Panc1 (cell line): ENCODE measurements around the gene POLA1.

Experiments
- CTCF ChIP-seq: fragments of 450-650 bp; IDR thresholded peaks from 2 replicates; pipeline ENCODE4 v1.5.1; 2017; ENCODE audit warnings: mild to moderate bottlenecking
- REST ChIP-seq, 2 experiments: IDR thresholded peaks; 2 replicates each; pipeline ENCODE4 v1.6.1; 2011 to 2012; ENCODE audit warnings: low read depth in 2 of 2, control low read depth in 1 of 2, low read length in 1 of 2, mild to moderate bottlenecking in 1 of 2, moderate library complexity in 1 of 2; ENCODE audit not compliant: insufficient read depth in 1 of 2

- TF ChIP-seq CTCF: no peak
- TF ChIP-seq REST (IDR thresholded peaks at IDR 0.05; ENCODE audit: insufficient read depth in 1 of 2, low read depth in 2 of 2, low read length in 1 of 2): no peak
Observed at GRCh38 chrX:25018682-25019081, 325.0 kb downstream of the POLA1 start.
